SH-SY5Y (cell line): ENCODE results near the gene XRCC1.

Experiments used
- GATA2 ChIP-seq: IDR thresholded peaks from 2 replicates; pipeline ENCODE4 v1.6.1; 2011; ENCODE audit warnings: mild to moderate bottlenecking, low read depth, low read length
- GATA3 ChIP-seq: IDR thresholded peaks from 2 replicates; pipeline ENCODE4 v1.6.1; 2011; ENCODE audit warnings: low read depth, mild to moderate bottlenecking, low read length, moderate library complexity

- TF ChIP-seq GATA3 (no peak), GATA2 (no peak)
Measured at GRCh38 chr19:43555185-43555770, 20.0 kb downstream of the XRCC1 start.
